HG03159 (cell line): Measurements from ENCODE around the gene SDCBP2.

Experiments
- ATAC-seq: cut with Tn5 transposase; IDR thresholded peaks from one replicate; pipeline ENCODE4 v1.9.1; 2021; ENCODE audit warnings: mild to moderate bottlenecking, moderate library complexity; ENCODE audit not compliant: unreplicated experiment

Gene SDCBP2

GRCh38 chr20:1331801-1332453 lies 3.0 kb upstream of the SDCBP2 start:
- ATAC-seq = no peak

DNA sequence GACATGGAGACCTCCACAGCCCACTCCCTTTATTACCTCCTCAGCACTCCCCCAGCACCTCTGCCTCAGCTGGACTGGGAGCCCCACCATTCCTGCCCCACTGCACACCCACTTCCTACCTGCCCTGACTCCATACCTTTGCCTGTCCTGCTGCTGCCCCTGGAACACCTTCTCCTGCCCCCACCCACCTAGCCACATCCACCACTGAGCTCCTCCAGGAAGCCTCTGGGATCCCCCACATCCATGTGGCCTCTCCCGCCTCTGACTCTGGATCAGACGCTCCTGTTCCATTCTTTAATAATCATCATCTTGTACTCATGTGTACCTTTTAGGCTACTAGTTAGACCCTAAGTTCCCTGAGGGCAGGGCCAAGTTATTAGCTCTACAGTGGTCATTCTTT lies 2.2 kb upstream of the SDCBP2 start:
- ATAC-seq = no peak

GRCh38 chr20:1330075-1330830 lies 1.3 kb upstream of the SDCBP2 start:
- no peak for ATAC-seq

DNA sequence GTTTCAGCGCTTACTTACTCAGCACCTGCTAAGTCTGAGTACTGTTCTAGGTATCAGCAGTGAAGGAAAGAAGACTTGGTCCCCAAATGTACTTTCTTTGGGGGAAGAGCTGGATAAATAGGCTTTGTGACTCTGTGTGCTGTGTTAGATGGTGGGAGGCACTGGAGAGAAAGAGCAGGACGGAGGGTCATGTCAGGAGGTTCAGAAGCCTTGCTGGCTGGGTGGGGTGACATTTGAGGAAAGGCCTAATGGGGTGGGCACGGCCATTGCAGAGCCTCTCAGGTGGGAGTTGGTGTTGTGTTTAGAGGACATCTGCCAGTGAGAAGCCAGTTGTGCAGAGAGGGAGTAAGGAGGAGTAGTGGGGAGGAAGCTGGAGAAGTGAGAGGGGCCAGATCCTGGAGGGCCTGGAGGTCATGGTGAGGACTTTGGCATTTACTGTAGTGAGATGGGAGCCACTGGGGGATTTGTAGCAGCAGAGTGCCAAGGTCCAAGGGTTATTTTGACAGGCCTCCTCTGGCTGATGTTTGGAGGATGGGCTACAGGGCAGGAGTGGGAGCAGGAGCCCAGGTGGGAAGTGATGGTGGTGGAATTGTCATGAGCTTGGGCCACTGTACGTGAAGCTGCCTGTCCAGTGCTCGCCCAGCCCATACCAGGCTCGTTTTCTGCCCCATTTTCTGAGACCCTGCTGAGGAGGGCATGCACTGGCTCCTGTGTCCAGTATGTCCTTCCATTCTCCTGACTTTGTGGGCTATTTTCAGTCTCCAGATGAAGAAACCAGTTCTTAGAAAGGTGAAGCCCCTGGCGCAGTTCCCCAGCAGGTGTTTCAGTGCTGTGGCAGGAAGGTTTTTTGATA lies 886 bp downstream of the SDCBP2 start:
- no peak for ATAC-seq

DNA sequence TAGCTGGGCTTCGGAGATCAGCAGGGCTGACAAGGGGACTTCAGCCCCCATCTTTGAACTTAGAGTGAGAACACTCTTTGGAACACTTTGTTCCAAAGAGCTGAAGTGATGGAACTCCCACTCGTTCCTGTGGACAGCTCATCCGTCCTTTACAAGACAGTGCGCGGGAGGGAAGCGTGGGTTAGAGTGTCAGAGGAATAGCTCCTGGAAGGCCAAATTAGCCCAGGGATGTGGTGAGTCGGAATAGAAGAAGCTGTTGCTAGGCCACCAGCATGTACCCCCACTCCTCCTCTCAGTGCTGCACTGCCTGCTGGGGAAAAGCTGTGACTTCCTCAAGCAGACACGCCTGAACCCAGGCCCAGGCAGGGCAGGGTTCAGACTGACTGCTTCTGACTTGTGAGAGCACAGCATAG lies 1.7 kb downstream of the SDCBP2 start:
- ATAC-seq = no peak

DNA sequence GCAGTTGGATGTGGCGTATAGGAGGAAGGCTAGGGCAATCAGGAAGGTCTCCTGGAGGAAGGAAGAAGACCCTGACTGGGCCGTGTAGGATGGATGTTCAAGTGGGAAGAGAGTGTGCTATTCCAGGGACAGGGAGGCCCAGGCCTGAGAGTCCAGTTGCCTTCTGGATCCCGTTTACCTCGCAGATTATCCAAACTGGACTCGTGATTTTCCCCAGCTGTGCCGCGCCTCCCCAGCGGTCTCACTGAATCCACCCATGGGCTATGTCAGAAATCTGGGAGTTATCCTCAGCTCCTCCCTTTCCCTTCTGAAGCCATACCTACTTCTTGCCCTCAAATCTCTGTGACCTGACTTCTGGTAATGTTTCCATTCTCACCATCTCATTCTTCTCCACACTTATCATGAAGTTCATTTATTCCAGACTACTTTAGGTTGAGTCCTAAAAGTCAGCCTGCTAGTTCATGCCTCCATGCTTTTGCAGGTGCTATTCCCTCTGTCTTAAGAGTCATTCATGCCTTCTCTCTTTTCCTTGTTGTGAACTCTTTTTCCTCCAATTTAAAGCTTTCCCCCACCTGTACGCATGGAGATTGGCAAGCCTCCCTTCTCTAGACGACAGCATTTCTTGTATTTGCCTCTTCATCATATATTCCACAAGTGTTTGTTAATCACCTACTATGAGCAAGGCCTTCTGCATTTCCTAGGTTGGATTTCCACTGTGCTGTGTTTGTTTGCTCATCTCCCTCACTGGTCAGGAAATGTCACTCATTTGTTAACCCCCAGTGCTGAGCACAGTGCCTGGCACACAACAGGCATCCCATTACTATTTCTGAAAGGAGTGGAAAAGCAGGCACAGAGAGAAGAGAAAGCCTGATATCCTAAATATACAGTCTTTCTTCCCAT lies 2.7 kb downstream of the SDCBP2 start:
- ATAC-seq = no peak

GRCh38 chr20:1325173-1326030 lies 3.5 kb downstream of the SDCBP2 start:
- ATAC-seq = peak; percentile 89

DNA sequence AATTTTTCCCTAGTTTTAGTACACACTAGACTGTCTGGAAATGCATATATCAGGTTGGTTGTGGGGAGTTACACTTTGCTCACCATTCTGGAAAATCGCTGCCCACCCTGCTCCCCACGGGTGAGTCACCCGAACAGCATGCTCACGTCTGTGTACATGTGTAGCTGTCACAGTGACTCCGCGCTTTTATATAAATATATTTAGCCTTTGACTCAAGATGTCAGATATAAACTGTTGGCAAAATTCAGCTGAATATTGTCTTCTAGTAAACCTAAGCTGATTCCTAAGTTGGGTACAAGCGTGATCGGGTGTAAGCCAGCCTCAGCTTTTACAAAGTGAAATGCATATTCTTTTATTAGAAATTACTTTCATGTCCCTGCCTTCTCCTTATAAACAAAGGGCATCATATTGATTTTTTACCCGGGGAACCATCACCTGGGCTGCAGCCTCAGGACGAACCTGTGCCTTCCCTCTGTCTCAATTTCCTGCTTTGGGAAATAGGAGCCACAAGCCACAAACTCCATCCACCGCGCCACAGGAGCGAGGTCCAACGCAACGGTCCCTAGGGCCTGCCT lies 4.3 kb downstream of the SDCBP2 start:
- ATAC-seq = no peak

GRCh38 chr20:1323830-1324597 lies 4.9 kb downstream of the SDCBP2 start:
- ATAC-seq = no peak

- ATAC-seq = no peak
These were observed 5.7 kb downstream of the SDCBP2 start for GRCh38 chr20:1323256-1323655.

GRCh38 chr20:1322511-1323245 lies 6.3 kb downstream of the SDCBP2 start:
- ATAC-seq = no peak

- no peak for ATAC-seq
These were observed 7.3 kb downstream of the SDCBP2 start for GRCh38 chr20:1321654-1321939.

DNA sequence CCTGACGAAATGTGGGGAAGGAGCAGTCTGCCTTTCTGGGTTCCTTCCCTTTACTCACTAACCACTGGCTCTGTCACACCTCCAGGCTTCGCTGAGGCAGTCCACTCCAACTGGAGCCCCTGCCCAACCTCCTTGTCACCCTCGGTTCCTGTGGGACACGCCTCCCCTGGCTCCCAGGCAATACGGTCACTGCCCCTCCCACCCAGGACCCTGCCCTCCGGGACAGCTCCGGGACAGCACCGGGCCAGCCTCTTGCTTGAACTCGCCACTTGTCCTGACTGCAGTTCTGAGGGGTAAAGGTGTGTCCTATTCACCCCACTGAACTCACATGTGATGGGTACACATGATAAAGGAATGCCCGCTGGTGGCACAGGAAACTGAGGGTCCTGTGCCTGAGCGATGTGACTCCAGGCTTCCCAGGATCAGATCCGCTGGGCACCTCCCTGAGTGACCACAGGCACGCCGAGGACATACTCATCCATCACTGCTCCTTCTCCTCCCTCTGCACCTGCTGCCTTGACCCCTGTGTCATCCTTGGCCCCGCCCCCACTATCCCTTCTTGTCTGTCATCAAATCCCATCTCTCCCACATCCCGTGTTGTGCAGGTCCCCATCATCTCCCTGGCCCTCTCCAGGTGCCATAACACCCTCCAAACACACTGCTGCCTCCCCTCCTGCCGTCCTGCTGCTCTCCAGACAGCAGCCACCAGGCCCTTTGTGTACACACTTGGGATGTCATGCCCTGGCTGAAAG lies 7.9 kb downstream of the SDCBP2 start:
- ATAC-seq = no peak

DNA sequence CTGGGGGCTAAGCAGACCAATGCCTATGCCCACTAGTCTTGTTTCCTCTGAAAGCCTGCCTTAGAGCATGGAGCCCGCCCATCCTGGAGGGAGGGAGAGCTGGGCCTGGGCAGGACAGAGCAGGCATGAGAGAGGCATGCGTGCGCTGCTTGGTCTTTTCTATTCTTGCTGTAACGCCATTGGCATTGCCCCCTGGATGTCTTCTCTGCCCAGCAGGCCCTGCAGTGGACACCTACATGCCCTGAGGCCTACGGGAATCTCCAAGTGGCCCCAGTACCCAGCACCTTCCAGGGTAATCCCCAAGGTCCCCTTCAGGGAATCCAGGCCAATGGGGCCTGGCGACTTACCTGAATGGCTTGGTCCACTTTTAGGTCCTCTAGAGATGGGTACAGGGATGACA lies 8.9 kb downstream of the SDCBP2 start:
- no peak for ATAC-seq

GRCh38 chr20:1319462-1319861 lies 9.5 kb downstream of the SDCBP2 start:
- ATAC-seq = no peak

DNA sequence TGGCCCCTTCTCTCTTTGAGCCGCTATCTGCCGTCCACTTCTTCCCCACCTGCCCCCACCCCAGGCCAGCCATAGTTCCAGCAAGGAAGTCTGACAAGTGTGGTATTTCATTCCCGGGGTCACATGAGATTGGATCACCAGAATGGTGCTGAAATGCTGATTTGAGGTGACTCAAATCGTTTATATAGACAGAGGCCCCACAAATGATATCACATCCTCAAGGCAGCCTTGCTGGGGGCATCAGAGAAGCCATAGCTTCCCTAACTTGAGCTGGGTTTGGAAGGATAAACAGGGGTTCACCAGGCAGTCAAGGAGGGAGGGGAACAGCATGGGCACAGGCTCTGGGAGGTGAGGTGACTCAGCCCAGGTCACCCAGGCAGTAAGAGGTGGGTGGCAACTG lies 9.9 kb downstream of the SDCBP2 start:
- no peak for ATAC-seq

- no peak for ATAC-seq
These were observed 11.2 kb downstream of the SDCBP2 start for GRCh38 chr20:1317545-1318255.
